ENCODE data around the gene PLCL1.

The PLCL1 gene

DNA sequence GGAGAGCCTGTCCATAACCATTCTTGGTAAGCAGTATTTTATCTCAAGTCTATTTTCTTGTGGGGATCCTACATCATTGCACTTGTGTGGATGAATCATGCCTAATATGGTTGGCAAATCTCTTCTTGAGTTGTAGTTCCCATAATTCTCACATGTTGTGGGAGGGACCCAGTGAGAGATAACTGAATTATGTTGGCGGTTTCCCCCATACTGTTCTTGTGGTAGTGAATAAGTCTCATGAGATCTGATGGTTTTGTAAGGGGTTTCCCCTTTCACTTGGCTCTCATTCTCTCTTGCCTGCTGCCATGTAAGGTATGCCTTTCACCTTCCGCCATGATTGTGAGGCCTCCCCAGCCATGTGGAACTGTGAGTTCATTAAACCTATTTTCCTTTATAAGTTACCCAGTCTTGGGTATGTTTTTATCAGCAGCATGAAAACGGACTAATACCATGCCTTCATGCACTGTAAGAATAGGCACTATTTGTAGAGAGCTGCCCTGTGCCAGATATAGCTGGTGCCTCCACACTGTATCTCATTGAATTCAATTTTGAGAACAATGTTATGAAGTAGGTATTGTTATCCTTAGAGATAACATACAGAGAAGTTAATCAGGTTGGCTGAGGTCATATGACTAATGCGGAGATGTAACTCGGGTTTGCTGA, 148.3 kb downstream of the PLCL1 start:
- TF ChIP-seq, protein P1, sequence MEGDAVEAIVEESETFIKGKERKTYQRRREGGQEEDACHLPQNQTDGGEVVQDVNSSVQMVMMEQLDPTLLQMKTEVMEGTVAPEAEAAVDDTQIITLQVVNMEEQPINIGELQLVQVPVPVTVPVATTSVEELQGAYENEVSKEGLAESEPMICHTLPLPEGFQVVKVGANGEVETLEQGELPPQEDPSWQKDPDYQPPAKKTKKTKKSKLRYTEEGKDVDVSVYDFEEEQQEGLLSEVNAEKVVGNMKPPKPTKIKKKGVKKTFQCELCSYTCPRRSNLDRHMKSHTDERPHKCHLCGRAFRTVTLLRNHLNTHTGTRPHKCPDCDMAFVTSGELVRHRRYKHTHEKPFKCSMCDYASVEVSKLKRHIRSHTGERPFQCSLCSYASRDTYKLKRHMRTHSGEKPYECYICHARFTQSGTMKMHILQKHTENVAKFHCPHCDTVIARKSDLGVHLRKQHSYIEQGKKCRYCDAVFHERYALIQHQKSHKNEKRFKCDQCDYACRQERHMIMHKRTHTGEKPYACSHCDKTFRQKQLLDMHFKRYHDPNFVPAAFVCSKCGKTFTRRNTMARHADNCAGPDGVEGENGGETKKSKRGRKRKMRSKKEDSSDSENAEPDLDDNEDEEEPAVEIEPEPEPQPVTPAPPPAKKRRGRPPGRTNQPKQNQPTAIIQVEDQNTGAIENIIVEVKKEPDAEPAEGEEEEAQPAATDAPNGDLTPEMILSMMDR (IDR thresholded peaks at IDR 0.05; ENCODE audit: extremely low read depth, missing control alignments): no peak
- DNase-seq (ENCODE audit: low spot score): no peak

GRCh38 chr2:197954328-197954727, 149.9 kb downstream of the PLCL1 start:
- no peak for DNase-seq (ENCODE audit: low spot score)
- TF ChIP-seq, protein P1 (IDR thresholded peaks at IDR 0.05; ENCODE audit: extremely low read depth, missing control alignments): no peak

GRCh38 chr2:197958592-197959150, 154.3 kb downstream of the PLCL1 start:
- DNase-seq (ENCODE audit: low spot score): no peak
- TF ChIP-seq, protein P1 (IDR thresholded peaks at IDR 0.05; ENCODE audit: extremely low read depth, missing control alignments): no peak

DNA sequence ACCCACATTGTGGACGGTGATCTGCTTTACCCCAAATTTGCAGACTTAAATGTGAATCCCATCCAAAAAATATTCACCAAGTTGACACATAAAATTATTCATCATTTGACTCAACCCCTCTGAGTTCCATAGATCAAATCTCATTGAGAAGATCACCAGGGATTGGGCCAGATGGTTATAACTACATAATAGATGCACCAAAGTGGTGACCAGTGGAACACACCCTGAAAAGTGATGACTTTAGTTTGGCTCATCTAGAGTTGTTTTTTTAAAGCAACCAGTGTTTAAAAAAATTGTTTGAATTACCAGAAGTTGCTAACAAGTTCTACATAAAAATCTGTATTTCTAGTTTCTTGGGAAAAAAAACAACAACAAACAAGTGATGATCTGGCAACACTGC, 155.0 kb downstream of the PLCL1 start:
- TF ChIP-seq, protein P1 (IDR thresholded peaks at IDR 0.05; ENCODE audit: extremely low read depth, missing control alignments): no peak
- DNase-seq (ENCODE audit: low spot score): no peak

GRCh38 chr2:197960786-197961185, 156.4 kb downstream of the PLCL1 start:
- no peak for DNase-seq (ENCODE audit: low spot score)
- TF ChIP-seq, protein P1 (IDR thresholded peaks at IDR 0.05; ENCODE audit: extremely low read depth, missing control alignments): no peak

- no peak for DNase-seq (ENCODE audit: low spot score)
- TF ChIP-seq, protein P1 (IDR thresholded peaks at IDR 0.05; ENCODE audit: extremely low read depth, missing control alignments): no peak
These were observed 160.3 kb downstream of the PLCL1 start for GRCh38 chr2:197964720-197965119.

DNA sequence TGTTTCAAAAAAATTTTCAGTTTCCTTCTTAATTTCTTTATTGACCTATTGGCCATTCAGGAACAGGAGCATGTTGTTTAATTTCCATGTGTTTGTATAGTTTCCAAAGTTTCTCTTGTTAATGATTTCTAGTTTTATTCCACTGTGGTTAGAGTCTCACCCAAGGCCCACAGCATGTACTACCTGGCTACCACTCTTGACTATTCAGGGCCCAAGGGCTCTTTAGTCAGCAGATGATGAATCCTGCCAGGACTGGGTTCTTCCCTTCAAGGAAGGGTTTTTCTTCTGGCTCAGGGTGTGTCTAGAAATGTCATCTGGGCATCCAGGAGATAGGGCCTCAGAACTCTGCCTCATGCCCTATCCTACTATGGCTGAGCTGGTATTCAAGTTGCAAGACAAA, 161.4 kb downstream of the PLCL1 start:
- TF ChIP-seq, protein P1 (IDR thresholded peaks at IDR 0.05; ENCODE audit: extremely low read depth, missing control alignments): no peak

More for the DNA sequence above, 161.4 kb downstream of the PLCL1 start:
- DNase-seq (ENCODE audit: low spot score): no peak
